GM19035 (cell line): ENCODE measurements around the gene CHD5.

Source experiments
- ATAC-seq: cut with Tn5 transposase; IDR thresholded peaks from one replicate; pipeline ENCODE4 v1.9.1; 2021; ENCODE audit not compliant: unreplicated experiment

Gene CHD5

DNA sequence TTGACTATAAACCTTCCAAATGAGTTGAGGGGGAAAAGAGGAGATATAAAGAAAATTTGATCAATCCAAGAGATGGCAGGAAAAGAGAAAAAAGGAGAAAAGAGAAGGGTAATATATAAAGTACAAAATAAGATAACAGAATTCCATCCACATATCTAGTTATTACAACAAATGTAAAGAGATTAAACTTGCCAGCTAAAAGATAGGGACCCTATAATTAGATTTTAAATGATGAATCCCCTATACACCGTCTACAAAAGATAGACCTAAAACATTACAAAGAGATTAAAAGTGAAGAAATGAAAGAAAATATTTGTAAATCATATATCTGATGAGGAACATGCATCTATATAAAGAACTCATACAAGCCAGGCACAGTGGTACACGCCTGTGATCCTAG, 63.1 kb downstream of the CHD5 start:
- ATAC-seq, result no peak

GRCh38 chr1:6116137-6116536, 64.0 kb downstream of the CHD5 start:
- no peak for ATAC-seq

DNA sequence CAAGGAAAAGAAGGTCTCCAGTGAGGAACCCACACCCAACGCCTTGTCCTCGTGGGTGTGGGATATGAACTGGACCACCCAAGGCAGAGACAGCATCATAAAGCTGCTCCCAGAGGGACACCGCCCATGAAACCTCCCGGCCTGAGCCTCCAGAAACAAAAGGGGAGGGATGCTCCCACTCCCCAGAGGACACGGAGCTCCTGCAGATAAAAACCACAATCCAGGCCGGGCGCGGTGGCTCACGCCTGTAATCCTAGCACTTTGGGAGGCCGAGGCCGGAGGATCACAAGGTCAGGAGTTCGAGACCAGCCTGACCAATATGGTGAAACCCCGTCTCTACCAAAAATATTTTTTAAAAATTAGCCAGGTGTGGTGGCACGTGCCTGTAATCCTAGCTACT, 66.4 kb downstream of the CHD5 start:
- ATAC-seq, result no peak

DNA sequence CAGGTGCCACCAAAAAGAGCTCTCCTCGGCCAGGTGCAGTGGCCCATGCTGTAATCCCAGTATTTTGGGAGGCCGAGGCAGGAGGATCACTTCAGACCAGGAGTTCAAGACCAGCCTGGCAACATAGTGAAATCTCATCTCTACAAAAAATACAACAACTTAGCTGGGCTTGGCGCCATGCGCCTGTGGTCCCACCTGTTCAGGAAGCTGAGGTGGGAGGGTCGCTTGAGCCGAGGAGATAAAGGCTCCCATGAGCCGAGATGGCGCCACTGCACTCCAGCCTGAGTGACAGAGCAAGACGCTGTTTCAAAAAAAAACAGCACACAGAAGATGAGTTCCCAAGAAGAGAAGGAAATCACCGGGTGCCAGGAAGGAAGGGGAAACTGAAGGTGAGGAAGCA, 67.0 kb downstream of the CHD5 start:
- ATAC-seq, result no peak

DNA sequence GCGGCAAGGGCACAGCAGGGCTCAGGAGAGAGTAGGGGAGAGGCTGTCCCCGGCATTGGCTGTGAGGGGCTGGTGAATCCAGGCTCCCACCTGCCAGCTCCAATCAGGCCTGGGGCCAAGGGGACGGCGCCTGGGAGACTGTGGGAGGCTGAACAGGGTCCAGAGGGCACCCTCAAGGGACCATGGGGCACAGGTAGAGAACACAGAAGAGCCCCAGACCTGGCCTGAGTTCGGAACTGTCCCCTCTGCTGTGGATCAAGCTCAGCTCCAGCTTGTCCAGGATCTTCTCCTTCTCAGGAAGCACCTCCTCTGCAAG, 67.5 kb downstream of the CHD5 start:
- no peak for ATAC-seq

DNA sequence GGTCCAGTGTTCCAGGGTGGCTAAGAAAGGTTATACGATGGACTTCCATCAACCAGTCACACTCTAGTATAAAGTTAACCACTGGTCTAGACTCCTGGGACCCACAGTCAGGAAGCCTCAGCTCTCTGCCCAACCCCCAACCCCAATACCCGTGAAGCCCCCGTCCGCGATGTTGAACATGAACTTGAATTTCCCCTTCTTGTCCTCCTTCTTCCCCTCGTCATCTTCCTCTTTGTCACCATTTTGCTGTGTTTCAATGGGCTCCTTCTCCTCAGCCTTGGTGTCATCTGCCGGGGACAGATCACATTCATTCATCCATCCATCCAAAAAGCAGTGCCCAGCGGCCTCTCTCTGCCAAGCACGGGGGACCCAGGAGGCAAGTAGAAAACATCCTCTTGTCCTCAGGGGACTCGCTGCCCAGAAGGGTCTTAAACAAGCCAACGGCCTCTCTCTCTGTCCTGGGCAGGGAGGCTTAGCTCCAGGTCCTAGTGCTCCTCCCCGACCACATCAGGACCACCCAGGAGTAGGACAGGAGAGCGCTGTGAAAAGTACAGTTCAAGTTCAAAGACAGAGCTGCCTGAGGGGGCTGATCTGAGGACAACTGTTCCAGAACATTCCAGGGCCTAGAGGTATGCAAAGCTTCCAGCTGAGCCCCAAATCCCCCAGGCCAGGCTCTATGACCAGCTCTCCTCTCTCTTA, 68.0 kb downstream of the CHD5 start:
- no peak for ATAC-seq

DNA sequence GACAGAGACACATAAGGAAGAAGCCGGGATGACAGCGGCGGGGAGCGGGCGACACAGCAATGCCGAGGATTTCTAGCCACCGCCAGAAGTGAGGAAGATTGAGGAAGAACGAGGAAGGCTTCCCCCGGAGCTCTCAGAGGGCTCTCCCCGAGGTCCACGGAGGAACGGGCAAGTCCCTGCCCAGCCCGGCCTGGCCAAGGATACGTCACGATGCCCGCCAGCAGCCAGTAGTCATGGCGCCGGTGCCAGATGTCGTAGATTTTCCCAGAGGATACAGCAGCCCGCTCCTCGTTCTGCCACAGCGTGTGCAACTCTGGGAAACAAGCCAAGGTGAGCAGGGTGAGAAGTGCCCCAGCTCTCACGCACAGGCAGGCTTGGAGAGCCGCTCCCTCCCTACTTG, 68.5 kb downstream of the CHD5 start:
- no peak for ATAC-seq

DNA sequence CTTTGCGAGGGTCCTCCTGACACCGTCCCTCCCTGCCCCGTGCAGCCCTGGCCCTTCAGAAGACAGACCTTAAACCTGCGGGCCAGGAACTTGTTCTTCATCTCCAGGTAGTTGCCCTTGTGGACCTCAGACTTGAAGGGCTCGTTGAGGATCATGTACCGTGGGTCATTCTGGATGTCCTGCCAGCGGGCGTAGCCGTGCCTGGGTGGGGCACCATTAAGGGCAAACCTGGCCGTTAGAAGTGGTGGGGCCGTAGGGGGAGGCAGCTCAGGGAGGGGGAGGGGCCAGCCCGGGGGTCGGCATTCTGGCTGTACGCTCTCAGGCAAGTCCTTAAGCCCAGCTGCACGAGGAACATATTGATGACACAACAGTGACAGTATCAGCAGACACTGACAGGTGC, 69.8 kb downstream of the CHD5 start:
- no peak for ATAC-seq

DNA sequence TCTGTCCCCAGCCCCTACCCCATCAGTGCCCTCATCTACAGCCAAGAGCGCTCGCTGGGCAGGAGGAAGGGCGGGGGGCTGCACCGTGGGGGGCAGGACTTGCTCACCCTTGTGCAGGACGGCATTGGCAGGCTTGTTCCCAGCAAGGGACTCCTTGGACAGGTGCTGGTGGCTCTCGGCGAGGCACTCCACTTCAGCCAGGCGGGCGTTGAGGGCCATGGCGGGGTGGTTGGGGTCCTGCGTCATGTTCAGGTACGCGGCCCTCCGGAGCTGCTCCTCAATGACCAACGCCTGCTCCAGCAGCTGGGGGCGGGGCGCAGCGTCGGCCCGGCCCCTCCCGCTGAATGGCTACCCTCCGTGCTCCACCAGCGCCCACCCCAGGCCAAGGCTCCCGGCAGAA, 70.4 kb downstream of the CHD5 start:
- ATAC-seq, result no peak

- no peak for ATAC-seq
These were observed 71.0 kb downstream of the CHD5 start for GRCh38 chr1:6108937-6109614.

DNA sequence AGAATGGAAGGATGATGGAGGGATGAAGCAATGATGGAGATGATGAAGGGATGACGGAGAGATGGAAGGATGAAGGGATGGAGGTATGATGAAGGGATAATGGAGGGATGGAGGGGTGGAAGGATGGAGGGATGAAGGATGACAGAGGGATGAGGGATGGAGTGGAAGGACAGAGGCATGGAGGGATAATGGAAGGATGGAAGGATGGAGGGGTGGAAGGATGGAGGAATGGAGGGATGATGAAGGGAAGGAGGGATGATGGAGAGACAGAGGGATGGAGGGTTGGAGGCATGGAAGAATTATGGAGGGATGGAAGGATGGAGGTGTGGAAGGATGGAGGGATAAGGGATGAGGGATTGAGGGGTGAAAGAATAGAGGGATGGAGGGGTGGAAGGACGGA, 71.6 kb downstream of the CHD5 start:
- ATAC-seq, result no peak

DNA sequence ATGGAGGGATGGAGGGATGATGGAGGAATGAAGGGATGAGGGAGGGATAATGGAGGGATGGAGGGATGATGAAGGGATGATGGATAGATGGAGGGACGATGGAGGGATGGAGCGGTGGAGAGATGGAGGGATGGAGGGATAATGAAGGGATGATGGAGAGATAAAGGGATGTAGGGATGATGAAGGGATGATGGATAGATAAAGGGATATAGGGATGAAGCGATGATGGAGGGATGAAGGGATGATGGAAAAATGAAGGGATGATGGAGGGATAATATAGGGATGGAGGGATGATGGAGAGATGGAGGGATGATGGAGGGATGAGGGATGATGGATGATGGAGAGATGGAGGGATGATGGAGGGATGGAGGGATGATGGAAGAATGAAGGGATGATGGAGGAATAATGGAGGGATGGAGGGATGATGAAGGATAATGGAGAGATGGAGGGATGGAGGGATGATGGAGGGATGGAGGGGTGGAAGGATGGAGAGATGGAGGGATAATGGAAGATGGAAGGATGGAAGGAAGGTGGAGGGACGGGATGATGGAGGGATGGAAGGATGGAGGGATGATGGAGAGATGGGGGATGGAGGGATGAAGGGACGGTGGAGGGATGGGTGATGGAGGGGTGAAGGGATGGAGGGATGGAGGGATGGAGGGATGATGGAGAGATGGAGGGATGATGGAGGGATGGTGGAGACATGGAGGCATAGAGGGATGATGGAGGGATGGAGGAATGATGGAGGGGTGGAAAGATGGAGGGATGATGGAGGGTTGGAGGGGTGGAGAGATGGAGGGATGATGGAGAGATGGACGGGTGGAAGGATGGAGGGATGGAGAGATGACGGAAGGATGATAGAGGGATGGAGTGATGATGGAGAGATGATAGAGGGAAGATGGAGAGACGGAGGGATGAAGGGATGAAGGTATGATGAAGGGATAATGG, 72.4 kb downstream of the CHD5 start:
- no peak for ATAC-seq

DNA sequence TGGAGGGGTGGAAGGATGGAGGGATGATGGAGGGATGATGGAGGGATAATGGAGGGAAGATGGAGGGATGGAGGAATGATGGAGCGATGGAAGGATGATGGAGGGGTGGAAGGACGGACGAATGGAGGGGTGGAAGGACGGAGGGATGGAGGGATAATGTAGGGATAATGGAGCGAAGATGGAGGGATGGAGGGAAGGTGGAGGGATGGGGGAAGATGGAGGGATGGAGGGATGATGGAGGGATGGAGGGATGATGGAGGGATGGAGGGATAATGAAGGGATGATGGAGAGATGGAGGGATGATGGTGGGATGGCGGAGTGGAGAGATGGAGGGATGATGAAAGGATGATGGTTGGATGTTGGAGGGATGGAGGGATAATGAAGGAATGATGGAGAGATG, 73.1 kb downstream of the CHD5 start:
- no peak for ATAC-seq

- ATAC-seq, result no peak
These were observed 73.8 kb downstream of the CHD5 start for GRCh38 chr1:6106321-6106731.

DNA sequence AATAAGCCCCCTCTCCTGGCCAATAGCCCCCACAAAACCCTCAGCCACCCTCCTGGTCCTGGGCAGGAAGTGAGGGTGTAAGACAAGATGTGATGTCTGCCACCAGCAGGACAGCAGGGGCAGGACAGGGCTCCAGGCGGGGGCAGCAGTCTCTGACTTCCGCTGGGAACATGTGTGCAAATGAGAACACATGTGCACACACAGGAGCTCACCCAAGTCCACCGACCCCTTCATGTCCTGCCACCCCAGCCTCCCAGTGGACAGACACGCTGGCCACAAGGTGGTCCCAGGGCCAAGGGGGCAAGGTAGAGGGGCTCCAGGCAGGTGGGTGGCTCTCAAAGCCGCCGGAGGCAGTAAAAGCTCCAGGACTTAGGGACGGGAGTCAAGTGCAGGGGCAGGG, 74.4 kb downstream of the CHD5 start:
- no peak for ATAC-seq

DNA sequence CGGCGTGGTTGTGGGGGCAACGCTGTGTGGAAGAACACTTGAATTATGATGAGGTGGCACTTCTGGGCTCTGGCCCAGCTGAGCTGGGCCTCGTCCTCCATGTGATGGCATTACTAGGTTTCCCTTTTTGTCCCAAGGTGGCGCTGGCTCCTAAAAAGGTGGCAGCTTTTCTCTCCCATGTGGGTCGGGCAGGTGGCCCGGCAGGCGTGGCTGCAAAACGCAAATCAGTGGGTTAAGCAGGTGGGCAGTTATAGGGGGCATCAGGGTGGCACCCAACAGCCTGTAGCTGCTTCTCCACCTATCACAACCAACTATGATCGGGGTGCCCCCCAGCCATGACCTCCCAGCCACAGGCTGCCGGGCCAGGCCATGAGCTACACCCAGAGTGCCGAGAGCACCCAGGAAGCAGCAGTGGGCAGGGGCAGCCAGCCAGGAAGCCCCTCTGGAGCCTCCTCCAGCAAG, 74.9 kb downstream of the CHD5 start:
- no peak for ATAC-seq

GRCh38 chr1:6104631-6105030, 75.5 kb downstream of the CHD5 start:
- ATAC-seq, result no peak

- ATAC-seq, result no peak
These were observed 76.1 kb downstream of the CHD5 start for GRCh38 chr1:6103854-6104530.

DNA sequence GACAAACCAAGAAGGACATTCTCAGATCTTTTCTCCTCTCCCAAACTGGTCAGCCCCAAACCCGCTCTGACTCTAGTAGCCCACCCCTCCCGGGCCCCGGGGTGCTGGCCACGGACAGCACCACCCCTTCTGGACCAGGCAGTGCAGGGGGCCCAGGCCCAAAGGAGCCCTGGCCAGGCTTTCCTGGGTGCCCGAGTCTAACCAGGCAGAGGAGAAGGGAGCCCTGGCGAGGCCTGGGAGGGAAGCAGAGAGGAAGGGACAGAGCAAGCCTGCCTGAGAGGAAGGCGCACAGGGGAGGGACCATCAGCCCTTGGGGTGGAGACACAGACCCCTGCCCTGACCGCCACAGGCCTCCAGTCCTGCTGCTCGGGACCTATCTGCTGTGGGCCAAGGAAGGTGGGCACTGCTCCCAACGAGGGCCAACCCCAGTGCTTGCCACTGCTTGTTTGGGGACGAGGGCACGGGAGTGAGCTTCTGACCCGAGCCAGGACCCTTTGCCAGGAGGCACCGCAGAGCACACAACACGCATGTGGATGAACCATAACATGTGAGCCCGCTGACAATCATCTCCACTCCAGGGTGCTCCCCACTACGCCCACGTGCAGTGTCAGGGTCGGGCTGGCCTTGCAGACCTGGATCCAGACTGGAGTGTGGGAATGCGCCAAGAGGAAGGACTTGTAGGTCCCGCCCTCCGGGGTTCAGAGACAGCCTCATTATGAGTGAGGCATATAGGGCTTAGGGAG, 76.8 kb downstream of the CHD5 start:
- ATAC-seq, result no peak

GRCh38 chr1:6102532-6102845, 77.6 kb downstream of the CHD5 start:
- ATAC-seq, result no peak
